ENCODE results near the gene APPL1. TPM values are rescaled to one million over a fixed set of nuclear protein-coding genes. Genes with fewer than 3 reads are reported as not detected.
A peak's percentile ranks its signal among the peaks of the same experiment; 100 is the strongest.
"Not testable (repeated sequence)": the region's sequence is repeated elsewhere in the genome, so short reads cannot be mapped to it uniquely, and the experiment has no call there.

APPL1 gene
- total RNA-seq, 2 donors from 2014 or later: 33.5 to 38.1 TPM

DNA sequence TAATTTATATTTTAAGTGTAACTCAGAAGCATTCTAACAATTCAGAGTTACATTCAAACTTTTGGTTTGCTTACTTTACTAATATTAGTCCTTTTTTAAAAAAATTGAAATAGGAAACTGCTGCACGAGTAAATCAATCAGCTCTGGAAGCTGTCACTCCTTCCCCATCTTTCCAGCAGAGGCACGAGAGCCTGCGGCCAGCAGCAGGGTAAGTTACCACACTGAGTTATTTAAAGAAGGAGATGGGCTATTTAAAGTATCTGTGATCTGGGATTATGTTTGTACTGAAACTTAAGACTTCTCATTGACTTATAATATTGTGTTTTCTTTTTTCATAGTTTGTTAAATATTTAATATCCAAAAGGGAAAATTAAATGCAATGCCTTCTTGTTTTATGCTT lies 29.3 kb downstream of the APPL1 start:
- peak in 1 of 2 donors; percentile 67 for ATAC-seq
- intact Hi-C loops (cut with DNase I): no loop called here
- no peak for DNase-seq

DNA sequence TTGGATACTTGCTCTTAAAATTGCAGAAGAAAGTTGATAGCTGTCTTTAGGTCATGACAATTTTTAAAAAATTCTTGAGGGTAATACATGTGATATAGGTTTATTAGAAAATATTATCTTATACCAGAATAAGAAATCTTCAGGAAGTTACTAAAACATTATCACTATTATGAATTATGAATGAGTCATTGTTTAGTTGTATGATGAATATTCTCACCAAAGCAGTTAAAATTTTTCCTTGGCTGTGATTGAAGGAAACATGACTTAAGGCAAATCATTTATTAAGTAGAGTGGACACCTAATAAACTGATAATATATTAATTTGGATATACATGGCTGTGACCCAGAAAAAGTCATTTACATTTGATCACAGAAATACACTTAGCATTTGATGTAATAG lies 30.1 kb downstream of the APPL1 start:
- ATAC-seq (no peak), DNase-seq (no peak)
- intact Hi-C loops (cut with DNase I): no loop called here

DNA sequence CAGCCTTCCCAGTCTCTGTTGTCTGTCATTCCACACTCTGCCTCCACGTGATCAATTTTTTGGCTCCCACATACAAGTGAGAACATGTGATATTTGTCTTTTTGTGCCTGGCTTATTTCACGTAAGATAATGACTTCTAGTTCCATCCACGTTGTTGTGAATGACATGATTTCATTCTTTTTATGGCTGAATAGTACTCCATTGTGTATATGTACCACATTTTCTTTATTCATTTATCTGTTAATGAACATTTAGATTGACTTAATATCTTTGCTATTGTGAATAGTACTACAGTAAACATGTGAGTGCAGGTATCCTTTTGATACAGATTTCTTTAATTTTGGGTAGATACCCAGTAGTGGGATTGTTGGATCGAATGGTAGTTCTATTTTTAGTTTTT lies 33.6 kb downstream of the APPL1 start:
- no peak for ATAC-seq
- intact Hi-C loops (cut with DNase I): no loop called here
- no peak for DNase-seq

DNA sequence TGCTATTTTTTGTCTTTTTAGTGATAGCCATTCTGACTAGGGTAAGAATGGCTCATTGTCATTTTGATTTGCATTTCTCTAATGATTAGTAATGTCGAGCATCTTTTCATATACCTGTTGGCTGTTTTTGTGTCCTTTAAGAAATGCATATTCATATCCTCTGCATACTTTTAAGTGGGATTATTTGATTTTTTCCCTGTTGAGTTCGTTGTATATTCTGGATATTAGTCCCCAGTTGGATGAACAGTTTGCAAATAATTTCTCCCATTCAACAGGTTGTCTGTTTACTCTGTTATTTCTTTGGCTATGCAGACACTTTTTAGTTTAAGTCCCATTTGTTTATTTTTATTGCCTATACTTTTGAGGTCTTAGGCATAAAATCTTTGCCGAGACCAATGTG lies 34.4 kb downstream of the APPL1 start:
- intact Hi-C loops (cut with DNase I): no loop called here
- ATAC-seq: no peak

DNA sequence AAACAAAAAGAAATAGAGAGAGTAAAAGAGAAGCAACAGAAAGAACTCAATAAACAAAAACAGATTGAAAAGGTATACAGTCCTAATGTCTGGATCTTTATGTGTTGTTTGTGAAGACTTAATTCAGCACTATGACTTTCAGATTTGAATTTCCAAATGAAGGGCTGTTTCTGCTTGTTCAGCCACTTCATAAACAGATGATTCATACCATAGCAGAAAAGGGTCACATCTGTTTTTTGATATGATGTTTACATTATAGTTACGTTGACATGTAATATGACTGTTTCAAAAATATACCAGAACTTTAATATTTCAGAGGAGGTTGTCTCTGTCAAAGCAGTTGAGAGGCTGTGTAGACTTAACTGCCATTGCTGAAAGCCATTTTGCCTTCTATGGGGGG lies 40.9 kb downstream of the APPL1 start:
- intact Hi-C loops (cut with DNase I): no loop called here
- no peak for DNase-seq
- no peak for ATAC-seq

More for the DNA sequence above, 34.4 kb downstream of the APPL1 start:
- DNase-seq: no peak

DNA sequence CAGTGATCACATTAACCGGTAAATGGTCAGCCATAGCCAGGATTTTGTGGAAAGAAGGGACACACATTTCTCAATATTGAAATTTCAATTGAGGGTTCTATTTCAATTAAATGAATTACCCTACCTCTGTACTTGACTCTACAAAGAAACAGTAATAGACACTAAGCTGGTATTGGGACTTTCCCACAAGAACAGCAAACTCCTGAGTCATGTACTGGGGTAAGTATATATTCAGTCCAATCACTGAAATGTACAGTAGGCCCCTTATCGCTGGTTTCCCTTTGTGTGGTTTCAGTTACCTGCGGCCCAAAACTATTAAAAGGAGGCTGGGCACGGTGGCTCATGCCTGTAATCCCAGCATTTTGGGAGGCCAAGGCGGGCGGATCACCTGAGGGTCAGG lies 47.3 kb downstream of the APPL1 start:
- ATAC-seq (no peak), DNase-seq (no peak)
- intact Hi-C loops (cut with DNase I): no loop called here

DNA sequence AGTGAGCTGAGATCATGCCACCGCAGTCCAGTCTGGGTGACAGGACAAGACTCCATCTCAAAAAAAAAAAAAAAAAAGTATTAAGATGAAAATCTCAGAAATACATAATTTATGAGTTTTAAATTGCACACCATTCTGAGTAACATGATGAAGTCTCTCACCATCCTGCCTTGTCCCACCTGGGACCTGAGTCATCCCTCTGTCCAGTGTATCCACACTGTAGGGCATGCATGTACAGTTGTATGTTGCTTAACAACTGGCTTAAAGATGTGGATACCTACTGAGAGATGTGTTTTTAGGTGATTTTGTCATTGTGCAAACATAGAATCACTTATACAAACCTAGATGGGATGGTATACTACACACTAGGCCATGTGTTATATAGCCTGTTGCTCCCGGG lies 47.9 kb downstream of the APPL1 start:
- ATAC-seq (no peak), DNase-seq (no peak)
- intact Hi-C loops (cut with DNase I): no loop called here

DNA sequence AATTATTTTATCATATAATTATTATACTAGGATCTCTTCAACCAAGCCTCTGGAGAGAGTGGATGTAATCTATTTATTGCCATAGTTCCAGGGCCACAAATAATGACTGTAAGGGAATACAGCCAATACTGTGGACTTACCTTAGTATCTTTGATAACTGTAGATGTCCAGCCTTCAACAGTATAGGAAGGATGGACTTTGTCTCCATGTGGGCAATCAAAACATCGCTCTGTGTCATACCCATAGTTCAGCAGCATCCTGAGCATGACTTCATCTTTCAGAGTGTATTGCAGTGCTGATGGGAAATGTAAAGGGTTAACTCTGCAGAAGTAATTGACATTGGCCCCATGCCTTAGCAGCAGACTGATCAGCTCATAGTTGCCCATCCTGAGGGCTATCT lies 50.7 kb downstream of the APPL1 start:
- DNase-seq (no peak), ATAC-seq (no peak)
- intact Hi-C loops (cut with DNase I): no loop called here

DNA sequence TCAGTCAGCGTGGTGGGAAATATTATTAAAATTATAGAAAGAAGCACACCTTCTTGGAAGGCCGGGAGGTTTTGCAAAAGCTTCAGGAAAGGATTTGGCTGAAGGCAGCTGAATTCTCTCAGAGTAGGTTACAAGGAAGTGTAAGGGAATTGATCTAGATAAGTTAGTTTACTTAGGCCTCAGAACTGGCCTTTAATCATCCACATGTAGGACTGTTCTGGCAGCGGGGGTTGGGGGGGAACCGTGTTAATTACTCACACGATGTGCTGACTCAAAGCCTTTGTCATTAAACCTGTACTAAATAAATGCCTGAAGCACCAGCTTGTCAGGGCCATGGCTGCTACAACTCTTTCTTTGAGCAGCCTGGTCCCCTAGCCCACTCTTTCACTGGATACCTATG lies 52.2 kb downstream of the APPL1 start:
- DNase-seq (no peak), ATAC-seq (no peak)
- intact Hi-C loops (cut with DNase I): no loop called here

DNA sequence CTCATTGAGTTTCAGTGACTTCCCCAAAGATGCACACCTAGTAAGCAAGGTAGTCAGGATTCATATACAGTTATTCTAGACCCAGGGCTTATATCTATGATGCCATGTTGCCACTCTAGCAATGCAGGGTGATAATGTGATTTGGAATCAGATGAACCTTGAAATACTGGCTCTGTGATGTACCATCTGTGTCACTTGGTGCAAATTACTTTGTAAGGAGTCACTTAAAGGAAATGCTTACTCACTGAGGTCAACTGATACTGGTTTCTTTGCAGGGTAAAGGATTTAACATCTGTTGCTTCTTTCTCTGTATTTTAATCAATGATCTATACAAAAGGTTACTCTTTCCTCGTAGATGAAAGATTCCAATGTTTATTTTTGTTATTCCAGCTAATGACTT lies 54.2 kb downstream of the APPL1 start:
- intact Hi-C loops (cut with DNase I): no loop called here
- no peak for DNase-seq
- no peak for ATAC-seq

DNA sequence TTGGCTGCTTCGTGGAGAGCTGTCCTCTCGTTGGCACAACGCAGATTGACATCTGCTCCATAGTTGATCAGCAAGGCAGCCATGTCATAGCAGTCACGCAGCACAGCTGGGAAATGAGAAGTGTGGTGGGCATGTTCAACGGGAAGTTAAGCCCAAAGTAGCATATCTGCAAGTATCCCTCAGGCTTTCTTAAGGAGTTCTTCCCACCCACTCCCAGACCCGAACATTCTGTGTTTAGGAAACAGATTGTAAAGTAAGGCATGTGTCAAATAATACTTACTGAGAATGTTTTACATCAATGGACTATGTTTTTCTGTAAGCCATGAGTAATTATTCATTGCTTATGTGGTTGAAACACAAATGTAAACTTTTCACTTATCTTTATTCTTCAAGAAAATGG lies 55.8 kb downstream of the APPL1 start:
- intact Hi-C loops (cut with DNase I): no loop called here
- ATAC-seq (no peak), DNase-seq (no peak)

DNA sequence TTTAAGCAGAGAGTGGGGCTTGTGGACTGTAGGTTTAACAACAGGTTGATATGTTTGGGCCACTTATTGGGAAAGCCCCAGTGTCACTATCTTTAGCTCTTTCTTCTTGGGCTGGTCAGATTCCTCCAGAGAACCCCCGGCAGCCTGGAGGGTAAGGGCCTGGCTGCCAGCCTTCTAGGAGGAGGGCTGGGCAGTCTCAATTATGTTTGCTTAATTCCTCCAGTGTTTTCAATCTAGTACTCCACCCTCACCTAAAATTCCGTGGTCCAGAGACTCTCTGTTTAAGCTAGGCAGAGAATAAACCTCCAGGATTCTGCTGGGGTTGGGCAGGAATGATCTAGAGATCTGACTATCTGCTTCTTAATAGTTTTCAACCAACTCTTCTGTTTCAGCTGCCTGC lies 59.7 kb downstream of the APPL1 start:
- DNase-seq (no peak), ATAC-seq (no peak)
- intact Hi-C loops (cut with DNase I): no loop called here

DNA sequence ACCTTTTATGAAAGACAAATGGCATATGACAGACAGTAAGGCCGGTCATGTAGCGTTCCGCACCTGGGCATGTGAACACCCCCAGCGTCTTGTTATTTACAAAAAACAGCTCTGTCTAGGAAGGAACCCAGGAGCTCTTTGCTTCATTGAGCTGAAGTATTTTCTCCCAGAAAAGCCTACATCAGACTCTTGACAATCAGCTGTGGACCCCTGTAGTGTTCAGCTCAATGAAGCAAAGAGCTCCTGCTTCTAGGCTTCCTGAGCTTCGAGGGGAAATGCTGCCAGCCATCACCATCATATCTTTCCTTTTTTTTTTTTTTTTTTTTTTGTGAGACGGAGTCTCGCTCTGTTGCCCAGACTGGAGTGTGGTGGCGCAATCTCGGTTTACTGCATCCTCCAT lies 60.9 kb downstream of the APPL1 start:
- DNase-seq (no peak), ATAC-seq (no peak)
- intact Hi-C loops (cut with DNase I): no loop called here

DNA sequence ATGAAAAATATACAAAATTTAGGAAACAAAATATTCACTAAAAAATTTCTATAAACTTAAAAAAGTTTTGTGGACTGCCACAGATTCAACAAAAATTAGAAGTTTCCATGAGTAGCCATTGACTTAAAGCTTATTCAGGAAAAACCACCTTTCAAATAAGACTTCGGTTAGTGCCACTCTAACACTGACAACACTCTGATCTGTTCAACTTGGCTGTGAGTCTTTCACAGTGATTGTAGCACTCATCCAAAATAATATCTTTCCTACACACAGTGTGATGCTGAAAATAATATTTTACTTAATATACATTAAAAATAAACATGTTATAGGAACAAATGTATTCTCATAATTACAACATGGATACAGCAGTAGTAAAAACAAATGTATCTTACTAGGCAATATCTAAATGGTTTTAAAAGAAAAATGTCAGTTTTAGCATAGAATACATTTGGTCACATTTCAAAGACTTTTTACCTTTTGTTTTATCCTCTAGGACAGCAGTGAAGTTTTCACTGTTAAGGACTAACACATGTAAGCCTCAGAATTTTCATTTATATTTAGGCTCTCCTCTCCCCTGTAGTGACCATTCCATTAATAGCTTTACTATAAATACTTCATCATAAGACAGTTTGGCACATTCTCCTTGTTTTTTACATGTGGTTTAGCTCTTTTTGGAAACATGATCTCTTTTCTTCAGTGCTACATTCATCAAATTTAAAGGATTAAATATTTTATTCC lies 64.8 kb downstream of the APPL1 start, which contains the start of gene ASB14:
TSS of gene ASB14 (minus strand) at position 527 of the 738 bp plus-strand sequence. CDS start 652 bp downstream, outside the sequence.
- intact Hi-C loops (cut with DNase I): no loop called here
- ATAC-seq: no peak
- no peak for DNase-seq

DNA sequence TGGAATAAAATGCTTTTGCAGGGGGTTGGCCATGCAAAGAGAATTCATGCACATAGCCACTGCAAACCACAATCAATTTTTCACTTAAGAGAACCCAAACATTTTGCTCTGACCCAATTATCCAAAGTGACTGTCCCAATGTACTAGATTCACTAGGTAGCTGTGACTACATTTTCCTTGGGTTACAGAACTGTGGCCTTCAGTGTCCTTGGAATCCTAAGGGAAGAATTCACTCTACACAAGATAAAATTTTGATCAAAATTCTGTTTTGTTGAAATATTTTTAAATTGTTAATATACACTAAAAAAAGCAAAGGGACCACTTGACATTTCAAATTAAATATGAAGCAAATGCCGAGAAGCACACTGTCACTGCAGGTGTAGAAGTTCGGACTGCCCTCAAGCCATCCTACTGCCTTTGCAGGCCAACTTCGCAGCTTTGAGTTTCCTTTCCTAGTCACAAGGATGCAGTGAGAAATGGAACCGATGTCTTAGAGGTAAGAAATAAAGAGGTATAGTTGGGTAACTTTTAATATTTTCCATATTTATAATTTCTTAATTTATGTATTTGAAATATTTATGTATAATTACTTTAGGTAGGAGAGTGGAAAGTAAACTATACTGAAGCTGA lies 65.5 kb downstream of the APPL1 start:
- intact Hi-C loops (cut with DNase I): no loop called here
- no peak for ATAC-seq
- no peak for DNase-seq

DNA sequence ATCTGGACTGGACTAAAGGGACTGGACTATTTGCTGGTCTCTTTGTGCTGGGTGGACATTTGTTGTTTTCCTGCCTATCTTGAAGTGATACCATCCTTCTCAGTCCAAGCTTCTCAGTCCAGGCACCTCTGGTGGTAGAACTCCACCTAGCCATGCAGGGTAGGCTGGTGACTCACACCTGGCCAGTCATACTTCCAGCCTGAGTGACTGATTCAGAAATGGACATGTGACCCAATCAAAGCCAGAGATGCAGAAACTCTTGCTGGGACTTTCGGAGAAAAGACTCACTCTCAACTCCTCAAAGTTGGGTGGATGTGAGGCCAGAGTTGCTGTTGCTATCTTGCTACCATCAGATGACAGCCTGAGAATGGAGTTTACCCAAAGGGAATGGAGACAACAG lies 70.5 kb downstream of the APPL1 start:
- intact Hi-C loops (cut with DNase I): no loop called here
- DNase-seq (no peak), ATAC-seq (peak in 1 of 2 donors; percentile 36)

DNA sequence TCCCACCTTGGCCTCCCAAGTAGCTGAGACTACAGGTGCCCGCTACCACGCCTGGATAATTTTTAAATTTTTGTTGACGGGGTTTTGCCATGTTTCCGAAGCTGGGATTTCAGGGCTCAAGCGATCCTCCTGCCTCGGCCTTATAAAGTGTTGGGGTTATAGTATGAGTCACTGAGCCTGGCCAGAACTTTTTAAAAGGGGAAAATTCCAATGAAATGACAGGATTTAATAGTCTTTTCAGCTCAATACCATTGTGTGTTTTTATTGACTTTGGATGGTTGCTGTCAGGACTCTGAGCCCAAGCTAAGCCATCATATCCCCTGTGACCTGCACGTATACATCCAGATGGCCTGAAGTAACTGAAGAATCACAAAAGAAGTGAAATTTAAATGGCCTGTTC lies 76.0 kb downstream of the APPL1 start:
- DNase-seq; intact Hi-C loops (cut with DNase I); ATAC-seq: not testable (repeated sequence)

DNA sequence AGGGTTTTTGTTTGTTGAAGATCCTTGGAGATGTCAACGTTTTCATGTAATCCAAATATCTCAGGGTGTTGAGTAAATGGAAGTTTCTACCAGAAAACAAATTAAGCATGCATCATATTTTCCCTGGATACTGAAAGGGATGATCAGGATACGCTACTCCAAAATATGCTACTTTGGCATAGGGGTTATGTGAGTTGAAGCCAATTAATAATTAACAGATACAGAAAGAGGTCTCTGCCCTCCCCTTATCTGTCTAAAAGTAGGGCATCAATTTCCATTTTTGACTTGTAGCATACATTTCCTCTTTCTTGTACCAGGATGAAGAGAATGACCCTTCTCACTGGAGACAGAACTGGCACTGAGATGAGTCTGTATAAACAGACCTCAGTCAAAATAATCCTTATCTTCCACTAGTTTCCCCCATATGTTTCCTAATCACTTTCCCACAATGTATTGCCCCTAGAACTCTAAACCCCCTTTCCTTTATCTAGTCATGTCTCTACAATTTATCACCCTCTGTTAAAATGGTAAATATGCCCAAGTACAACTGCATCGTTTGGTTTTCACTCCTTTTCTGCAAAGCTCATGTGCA lies 82.3 kb downstream of the APPL1 start:
- intact Hi-C loops (cut with DNase I): no loop called here
- DNase-seq (no peak), ATAC-seq (no peak)

DNA sequence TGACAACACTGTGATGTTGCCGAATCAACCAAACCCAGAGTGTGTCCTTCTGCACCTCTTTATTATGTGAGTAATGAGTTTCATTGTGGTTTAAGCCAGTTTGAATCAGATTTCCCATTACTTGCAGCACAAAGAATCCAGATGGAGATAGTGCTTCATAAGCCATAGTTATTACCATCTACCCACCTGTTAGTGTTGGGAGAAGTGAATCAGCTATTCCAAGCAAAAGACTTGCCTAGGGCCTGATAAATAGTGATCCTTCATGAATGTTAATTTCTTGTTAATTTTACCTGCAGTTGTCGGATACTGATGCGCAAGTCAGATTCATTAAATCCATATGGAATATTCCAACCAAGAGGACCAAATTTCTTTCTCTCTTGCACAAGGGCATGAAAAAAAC lies 86.7 kb downstream of the APPL1 start:
- DNase-seq (no peak), ATAC-seq (no peak)
- intact Hi-C loops (cut with DNase I): no loop called here
